Activated gamma-delta T cell treated with anti-CD3 and anti-CD28 coated beads, Interleukin-2, amount 50 U/mL, for 16 hours (primary cell): ENCODE results near the gene ABCB9.
A peak's percentile ranks its signal among the peaks of the same experiment; 100 is the strongest.
"Not testable (repeated sequence)": the region's sequence is repeated elsewhere in the genome, so short reads cannot be mapped to it uniquely, and the experiment has no call there.

Experiments used
- DNase-seq: peaks from one replicate; pipeline ENCODE4 v3.0.0-alpha.2; 2020; ENCODE audit warnings: low read depth

ABCB9 gene

DNA sequence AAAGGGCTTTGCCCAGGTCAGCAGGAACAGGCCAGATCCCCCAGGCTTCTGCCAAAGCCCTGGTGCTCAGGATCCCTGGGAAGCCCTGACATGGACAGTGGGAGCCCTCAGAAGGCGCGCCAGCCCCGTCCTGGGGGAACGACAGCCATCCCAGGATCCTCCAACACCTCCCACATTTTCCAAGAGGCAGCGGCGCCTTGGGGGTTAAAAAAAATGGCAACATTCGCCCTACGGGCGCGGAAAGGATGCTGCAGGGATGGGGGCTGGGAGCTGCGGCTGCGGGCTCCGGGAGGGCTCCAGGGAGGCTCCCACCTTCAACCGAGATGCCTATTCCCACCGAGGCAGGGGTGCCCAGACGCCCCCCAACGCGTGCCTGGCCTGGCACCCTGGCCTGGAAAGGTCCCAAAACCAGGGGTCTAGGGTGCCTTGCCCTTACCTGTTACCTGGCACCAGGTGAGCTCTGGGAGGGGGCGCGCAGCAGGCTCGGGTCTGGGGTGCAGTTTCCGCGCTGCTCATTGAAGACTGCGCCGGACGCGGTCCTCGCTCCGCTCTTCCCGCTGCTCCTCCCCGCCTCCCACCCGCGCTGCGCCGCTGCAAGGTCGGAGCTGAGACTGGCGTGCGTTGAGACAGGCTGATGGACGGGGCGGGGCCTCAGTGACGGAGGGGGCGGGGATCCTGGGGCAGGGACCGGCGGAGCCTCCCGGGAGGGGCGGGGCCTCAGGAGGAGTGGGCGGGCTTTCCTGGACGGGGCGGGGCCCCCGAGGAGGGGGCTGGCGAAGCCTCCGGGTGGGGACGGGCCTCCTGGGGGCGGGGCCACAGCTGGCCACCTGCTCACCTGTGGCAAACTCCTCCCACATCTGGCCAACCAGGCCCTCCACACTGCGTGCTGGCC lies at the start of gene ABCB9:
Gene ABCB9 (minus strand): TSS at position 613 of the 892 bp plus-strand sequence. CDS start 6,228 bp downstream, outside the sequence.
- peak; percentile 90 for DNase-seq

- DNase-seq = not testable (repeated sequence)
These were observed 48.2 kb upstream of the ABCB9 start for GRCh38 chr12:123014473-123014872.

DNA sequence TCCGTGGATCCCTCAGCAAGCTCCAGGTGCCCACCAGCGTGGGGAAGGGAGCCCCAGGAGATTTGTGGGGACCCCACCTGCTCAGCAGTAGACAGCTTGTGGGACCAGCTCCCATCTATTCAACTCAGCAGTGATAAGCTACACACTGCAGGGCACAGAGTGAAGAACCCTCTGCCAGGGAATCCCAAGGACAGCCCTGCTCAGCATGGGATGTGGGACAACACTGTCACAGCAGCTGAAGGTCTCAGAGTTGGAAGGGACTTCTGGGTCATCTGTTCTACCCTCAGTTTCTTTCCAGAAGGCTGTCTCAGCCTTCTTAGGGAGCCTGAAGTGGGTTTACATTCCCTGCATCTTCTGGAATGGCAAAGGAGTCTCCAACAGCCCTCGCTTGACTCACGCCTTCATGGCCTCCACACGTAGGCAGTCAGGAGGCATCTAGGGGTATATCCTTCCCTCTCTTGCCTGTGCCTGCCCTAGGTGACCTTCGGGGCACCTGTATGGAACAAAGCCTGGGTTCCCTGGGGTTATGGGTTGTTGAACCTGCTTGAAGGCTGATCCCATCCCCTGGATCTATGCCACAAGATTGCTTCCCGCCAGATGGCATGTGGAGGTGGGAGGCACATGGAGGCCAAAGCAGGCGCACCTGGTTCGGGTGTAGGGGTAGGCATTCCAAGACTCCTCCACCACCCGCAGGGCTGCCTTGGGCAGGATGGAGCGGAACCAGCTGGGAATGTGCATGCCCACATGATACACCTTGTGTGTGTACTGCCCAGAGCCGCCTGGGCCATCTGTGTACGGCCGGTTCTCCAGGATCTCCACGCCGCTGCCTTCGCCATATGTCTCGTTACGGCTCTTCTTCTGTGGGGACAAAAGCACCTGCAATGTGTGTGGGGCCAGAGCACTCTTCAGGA lies 47.2 kb upstream of the ABCB9 start:
- DNase-seq = no peak

- DNase-seq = no peak
These were observed 45.4 kb upstream of the ABCB9 start for GRCh38 chr12:123011701-123012100.

DNA sequence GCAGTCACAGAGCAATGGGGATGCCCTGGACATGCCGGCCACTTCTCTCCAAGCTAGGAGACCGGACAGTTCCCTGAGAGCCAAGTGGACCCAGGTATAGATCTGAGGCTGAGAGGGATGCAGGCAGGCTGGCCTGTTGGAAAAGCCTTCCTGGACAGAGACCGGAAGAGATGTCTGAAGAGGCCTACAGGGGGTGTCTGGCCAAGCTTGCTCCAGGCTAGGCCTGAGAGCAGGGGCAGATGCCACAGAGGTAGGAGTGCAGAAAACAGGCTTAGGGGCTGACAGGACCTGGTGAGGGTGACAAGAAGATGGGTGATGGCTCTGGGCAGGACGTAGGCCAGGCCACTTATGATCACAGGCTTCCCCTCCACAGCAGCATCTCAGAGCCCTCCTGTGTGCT lies 44.4 kb upstream of the ABCB9 start:
- no peak for DNase-seq

GRCh38 chr12:123010110-123010509 lies 43.8 kb upstream of the ABCB9 start:
- DNase-seq = no peak

DNA sequence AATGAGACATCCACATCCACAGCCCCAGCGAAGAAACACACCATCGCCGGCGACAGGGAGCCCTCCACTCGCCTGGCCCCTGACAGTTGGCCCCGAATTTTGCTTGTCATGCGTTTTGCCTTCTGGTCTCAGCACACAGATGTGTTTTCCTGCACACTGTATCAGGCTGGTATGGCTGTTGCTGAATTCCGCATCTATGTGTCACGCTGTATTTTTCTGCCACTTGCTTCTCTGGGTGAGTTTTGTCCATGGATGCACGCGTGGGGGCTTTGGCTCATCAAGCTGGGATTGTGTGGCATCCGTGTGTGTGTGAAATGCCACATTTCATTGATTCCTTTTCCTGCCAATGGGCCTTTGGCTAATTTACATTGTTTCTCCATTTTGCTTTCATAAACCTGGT lies 40.7 kb upstream of the ABCB9 start:
- no peak for DNase-seq

DNA sequence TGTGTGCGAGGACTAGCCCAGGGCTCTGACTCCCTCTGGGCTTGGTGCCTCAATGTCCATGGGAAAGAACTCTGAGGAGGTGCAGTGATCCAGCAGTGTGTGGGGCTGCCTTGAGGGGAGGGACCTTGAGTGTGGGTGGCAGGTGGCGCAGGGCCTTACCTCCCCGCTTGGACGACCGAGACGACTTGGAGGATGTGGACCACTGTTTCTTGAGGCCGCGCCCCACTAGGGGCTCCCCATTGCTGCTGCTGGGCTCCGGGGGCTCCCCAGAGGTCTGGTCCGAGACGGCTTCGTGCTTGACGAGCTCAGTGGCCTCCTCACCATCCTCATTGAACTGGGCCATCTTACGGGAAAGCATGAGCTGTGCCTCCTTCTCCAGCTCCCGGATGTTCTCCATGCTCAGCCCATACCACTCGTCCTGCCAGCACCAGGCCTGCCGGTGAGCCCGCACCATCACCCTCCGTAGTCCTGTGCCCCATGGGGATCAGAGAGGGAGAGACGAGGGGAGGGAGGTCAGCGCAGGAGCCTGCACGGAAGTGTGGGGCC lies 38.9 kb upstream of the ABCB9 start:
- DNase-seq = no peak

- no peak for DNase-seq
These were observed 38.0 kb upstream of the ABCB9 start for GRCh38 chr12:123004287-123004686.

DNA sequence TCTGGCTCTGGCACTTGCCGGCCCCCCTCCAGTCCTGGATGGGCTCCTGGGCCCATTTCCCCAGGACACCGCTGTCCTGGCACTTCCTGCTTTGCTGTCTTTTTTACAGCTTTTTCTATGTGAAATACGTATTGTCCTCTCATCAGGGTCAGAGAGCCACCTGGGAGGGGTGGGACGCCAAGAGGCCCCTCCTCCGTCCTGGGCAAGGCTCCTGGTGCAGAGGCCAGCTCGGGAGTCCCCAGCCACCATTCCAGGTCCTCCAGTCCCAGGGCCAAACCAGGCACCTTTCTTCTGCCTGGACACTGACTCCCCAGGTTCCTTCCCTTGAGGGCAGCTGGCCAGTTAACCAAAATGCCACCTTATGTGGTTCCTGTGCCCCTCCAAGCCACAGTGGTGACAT lies 37.0 kb upstream of the ABCB9 start:
- no peak for DNase-seq

DNA sequence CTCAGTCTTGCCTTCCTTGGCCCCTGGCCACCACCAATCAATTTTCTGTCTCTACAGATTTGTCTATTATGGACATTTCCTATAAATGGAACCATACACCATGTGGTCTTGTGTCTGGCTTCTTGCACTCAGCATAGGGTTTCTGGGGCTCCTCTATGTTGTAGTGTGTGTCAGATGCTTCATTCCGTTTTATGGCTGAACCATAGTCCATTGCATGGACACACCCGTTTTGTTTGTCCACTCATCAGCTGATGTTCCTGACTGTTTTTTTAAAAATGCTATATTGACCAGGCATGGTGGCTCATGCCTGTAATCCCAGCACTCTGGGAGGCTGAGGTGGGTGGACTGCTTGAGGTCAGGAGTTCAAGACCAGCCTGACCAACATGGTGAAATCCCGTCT lies 35.2 kb upstream of the ABCB9 start:
- DNase-seq = no peak

DNA sequence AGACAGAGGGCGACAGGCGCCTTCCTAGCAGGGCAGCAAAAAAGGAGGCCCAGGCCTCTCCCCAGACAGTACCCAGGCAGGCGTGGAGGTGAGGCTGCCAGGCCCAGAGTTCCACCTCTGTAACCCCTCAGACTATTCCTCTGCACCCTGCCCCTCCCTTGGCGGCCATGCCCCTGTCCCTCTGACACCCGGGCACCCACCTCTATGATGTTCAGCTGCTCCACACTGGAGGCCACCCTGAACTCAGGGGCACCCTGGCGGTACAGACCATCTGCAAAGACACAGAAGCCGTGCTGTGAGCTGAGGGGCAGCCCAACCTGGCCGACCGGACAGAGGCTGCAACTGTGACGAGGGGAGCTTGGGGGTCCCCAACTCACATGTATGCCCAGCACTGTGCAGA lies 34.3 kb upstream of the ABCB9 start:
- no peak for DNase-seq

DNA sequence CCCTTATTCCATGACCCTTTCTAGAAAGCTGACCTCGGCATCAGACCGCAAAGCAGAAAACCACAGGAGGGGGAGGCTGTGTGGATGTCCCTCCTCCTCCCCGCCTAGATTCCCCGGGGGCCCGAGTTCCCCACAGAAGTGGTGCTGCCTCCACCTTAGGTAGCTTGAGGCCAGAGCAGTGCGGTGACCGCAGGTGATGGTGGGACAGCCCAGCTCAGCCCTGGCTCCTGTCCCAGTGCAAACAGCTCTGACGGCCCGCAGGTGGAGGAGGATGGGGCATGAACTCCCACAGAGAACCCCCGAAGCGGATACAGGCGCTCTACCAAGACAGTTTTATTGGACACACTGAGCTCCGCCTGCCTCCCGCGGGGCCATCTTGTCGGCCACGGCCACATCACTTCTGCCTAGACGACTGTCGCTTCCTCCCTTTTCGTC lies 33.7 kb upstream of the ABCB9 start:
- no peak for DNase-seq

GRCh38 chr12:122999196-122999946 lies 33.1 kb upstream of the ABCB9 start:
- DNase-seq = no peak

GRCh38 chr12:122998316-122998715 lies 32.1 kb upstream of the ABCB9 start:
- no peak for DNase-seq

DNA sequence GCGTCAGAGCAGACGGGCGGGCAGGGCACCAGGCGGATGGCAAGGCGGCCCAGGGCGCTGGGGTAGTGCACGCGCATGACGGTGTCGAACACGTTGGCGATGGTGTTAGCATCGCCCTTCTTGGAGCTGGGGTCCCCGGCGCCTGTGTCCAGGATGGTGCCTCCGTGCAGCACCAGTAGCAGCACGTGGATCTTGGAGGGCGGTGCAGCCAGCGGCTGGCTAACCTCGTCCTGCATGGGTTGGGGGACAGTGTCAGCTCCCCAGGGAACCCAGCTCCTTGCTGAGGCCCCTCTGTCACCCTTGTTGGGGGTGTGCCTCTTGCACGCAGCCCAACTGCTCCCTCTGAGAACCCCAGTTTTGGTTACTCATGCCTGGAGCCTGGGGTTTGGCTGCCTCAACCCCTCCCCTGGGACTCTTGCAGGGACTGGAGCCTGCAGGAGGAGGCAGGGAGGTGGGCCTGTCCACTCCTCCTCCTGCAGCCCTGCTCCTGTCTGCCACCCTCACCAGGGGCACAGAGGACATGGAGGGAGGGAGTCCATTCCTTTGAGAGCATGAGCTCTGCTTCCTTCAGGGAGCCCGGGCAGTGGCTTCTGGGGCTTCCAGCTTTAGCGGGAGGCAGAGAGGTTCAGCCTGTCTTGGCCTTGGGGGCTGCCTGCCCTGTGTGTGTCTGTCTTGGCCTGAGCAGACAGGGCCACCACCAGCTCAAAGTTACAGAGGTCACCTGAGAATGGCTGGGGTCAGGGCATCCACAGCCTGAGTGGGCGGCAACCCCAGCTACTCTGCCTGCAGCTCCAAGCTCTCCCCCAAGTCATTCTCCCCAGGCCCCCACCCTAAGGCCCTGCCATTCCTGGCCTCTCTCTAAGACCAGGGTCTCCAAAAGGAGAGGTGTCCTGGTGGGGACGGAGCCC lies 31.3 kb upstream of the ABCB9 start:
- no peak for DNase-seq

DNA sequence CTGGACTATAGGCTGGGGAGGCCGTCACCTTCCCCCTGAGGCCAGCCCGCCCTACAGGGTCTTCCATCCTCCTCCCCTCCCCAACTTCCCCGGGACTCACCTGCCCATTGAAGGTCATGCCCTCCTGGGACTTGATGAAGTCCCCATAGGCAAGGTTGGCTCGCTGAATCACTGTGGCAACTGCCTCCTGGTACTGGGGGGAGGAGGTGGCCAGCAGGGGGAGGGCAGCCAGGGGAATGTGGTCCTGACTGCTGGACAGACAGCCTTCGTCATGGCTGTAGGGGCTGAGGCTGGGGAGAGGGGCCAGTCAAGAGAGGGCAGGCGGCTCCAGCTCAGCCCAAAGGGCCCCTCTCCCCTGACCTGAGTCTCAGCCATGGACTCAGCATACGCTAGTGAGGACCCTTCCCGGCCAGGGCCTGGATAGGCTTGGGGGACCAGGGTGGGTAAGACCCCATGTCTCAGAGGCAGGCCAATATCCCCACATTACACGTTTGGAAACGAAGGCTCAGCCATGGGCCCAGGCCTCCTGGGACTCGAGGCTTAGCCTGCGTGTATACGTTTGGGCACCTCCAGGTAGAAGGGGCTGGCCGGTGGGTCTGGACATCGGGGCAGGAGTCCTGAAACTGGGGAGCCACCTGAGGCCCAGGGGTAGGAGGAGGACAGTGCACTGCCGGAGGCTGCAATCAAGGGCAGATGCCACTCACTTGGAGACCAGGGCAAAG lies 30.5 kb upstream of the ABCB9 start:
- no peak for DNase-seq

- DNase-seq = no peak
These were observed 29.9 kb upstream of the ABCB9 start for GRCh38 chr12:122996188-122996601.

- DNase-seq = no peak
These were observed 29.4 kb upstream of the ABCB9 start for GRCh38 chr12:122995503-122996187.
